OCI-LY3 (cell line): Measurements from ENCODE around the gene PALLD.

Experiments
- H2AFZ ChIP-seq: fragments of 200-600, 300-600 bp; shearing (Covaris generic); 2 replicates; pipeline ENCODE4 v1.6.0; 2014; ENCODE audit warnings: antibody characterized with exemption, low read depth, low read length
- H3K27ac ChIP-seq: fragments of 200-600, 300-600 bp; sonication (generic); 2 replicates; pipeline ENCODE4 v1.5.1; 2014; ENCODE audit warnings: mild to moderate bottlenecking, low read length, moderate library complexity, mixed read lengths
- H3K27me3 ChIP-seq: fragments of 200-600, 300-600 bp; sonication (generic); 2 replicates; pipeline ENCODE4 v1.6.1; 2014; ENCODE audit warnings: low read depth, low read length, mixed read lengths
- H3K36me3 ChIP-seq: fragments of 200-600, 300-600 bp; sonication (generic); replicated peaks from 2 replicates; pipeline ENCODE3; 2014; ENCODE audit warnings: low read depth, low read length, mixed read lengths
- H3K4me1 ChIP-seq: fragments of 300-600, 200-600 bp; sonication (generic); 2 replicates; pipeline ENCODE4 v1.6.1; 2014; ENCODE audit warnings: low read length, mixed read lengths
- H3K4me2 ChIP-seq: fragments of 200-600, 300-600 bp; sonication (generic); 2 replicates; pipeline ENCODE4 v1.6.1; 2014; ENCODE audit warnings: low read length, mixed read lengths
- H3K4me3 ChIP-seq: fragments of 300-600, 200-600 bp; sonication (generic); 2 replicates; pipeline ENCODE4 v1.5.1; 2014; ENCODE audit warnings: antibody characterized with exemption, mild to moderate bottlenecking, low read length, moderate library complexity
- H3K79me2 ChIP-seq: fragments of 300-600, 200-600 bp; shearing (Covaris generic); 2 replicates; pipeline ENCODE4 v1.6.1; 2014; ENCODE audit warnings: mild to moderate bottlenecking, low read length, mixed read lengths
- H3K9ac ChIP-seq: fragments of 300-600, 200-600 bp; shearing (Covaris generic); 2 replicates; pipeline ENCODE4 v1.6.0; 2014; ENCODE audit warnings: mild to moderate bottlenecking, low read length, moderate library complexity
- H3K9me3 ChIP-seq: fragments of 200-600, 300-600 bp; shearing (Covaris generic); 2 replicates; pipeline ENCODE4 v1.6.1; 2014; ENCODE audit warnings: low read length, mixed read lengths; ENCODE audit not compliant: insufficient read depth
- H4K20me1 ChIP-seq: fragments of 200-600, 300-600 bp; sonication (generic); 2 replicates; pipeline ENCODE4 v1.6.1; 2016; ENCODE audit warnings: low read length, mixed read lengths; ENCODE audit not compliant: insufficient read depth
- CTCF ChIP-seq: fragments of 200-600, 300-600 bp; sonication (generic); IDR thresholded peaks from 2 replicates; pipeline ENCODE4 v1.5.1; 2014; ENCODE audit warnings: antibody characterized with exemption, low read length, low read depth
- EZH2phosphoT487 ChIP-seq: fragments of 200-600 bp; shearing (Covaris generic); IDR thresholded peaks from 2 replicates; pipeline ENCODE4 v1.6.1; 2018; ENCODE audit warnings: antibody characterized with exemption, mixed run types, low read depth

Gene PALLD

GRCh38 chr4:168852933-168853713 is 356.3 kb downstream of the PALLD start:
- Histone ChIP-seq H3K4me2 (peak overlapping the region; percentile 93), H3K79me2 (no peaks in the 10 kb centered on the region), H3K9ac (peak overlapping the region; percentile 51; the same call in 1 of the 2 replicates), H3K4me3 (peak overlapping the region; percentile 67), H3K27me3 (peaks cover 24% of the 10 kb centered on the region), H3K9me3 (no peaks in the 10 kb centered on the region), H3K27ac (peak overlapping the region; percentile 65), H3K4me1 (peaks cover 50% of the 10 kb centered on the region), H3K36me3 (peaks cover 10% of the 10 kb centered on the region), H2AFZ (no peak overlapping the region), H4K20me1 (peaks cover 9% of the 10 kb centered on the region)
- no peak for TF ChIP-seq EZH2phosphoT487
- no peak for TF ChIP-seq CTCF

- Histone ChIP-seq H3K4me2 (peak overlapping the region; percentile 93), H2AFZ (no peak overlapping the region), H3K36me3 (peaks cover 10% of the 10 kb centered on the region), H3K27ac (peak overlapping the region; percentile 65), H3K79me2 (no peaks in the 10 kb centered on the region), H3K9me3 (no peaks in the 10 kb centered on the region), H3K9ac (peak overlapping the region; percentile 51; the same call in 1 of the 2 replicates), H3K4me1 (peaks cover 43% of the 10 kb centered on the region), H3K27me3 (peaks cover 27% of the 10 kb centered on the region), H4K20me1 (peaks cover 9% of the 10 kb centered on the region), H3K4me3 (peak overlapping the region; percentile 67)
- no peak for TF ChIP-seq CTCF
Measured at GRCh38 chr4:168853770-168854169, 356.9 kb downstream of the PALLD start.

GRCh38 chr4:168854350-168854921 is 357.6 kb downstream of the PALLD start:
- Histone ChIP-seq H3K36me3 (peaks cover 10% of the 10 kb centered on the region), H3K9ac (no peak overlapping the region), H3K27ac (peak overlapping the region; percentile 31; the same call in 1 of the 2 replicates), H3K27me3 (peaks cover 27% of the 10 kb centered on the region), H4K20me1 (peaks cover 9% of the 10 kb centered on the region), H3K4me1 (peaks cover 40% of the 10 kb centered on the region), H3K4me3 (peak overlapping the region; percentile 67), H3K79me2 (no peaks in the 10 kb centered on the region), H3K9me3 (no peaks in the 10 kb centered on the region), H3K4me2 (peak overlapping the region; percentile 93), H2AFZ (no peak overlapping the region)
- TF ChIP-seq CTCF (no peak), EZH2phosphoT487 (no peak)

GRCh38 chr4:168856312-168856711 is 359.5 kb downstream of the PALLD start:
- Histone ChIP-seq H3K79me2 (no peaks in the 10 kb centered on the region), H3K4me2 (no peak overlapping the region)

More at GRCh38 chr4:168856312-168856711, 359.5 kb downstream of the PALLD start:
- Histone ChIP-seq H3K27ac (no peak overlapping the region), H3K27me3 (peaks cover 30% of the 10 kb centered on the region), H3K9ac (no peak overlapping the region), H4K20me1 (peaks cover 18% of the 10 kb centered on the region), H2AFZ (no peak overlapping the region), H3K4me1 (peaks cover 50% of the 10 kb centered on the region), H3K36me3 (peaks cover 10% of the 10 kb centered on the region), H3K9me3 (no peaks in the 10 kb centered on the region), H3K4me3 (no peak overlapping the region)
- TF ChIP-seq EZH2phosphoT487 (no peak), CTCF (no peak)
